Calu3 (cell line): ENCODE measurements around the gene GNAT1. TPM values are rescaled to one million over a fixed set of nuclear protein-coding genes. Genes with fewer than 3 reads are reported as not detected.

Source experiments
- BruUV-seq: library from RNA; stranded (reverse); fragments of 400-500 nt; replicated peaks from 2 replicates; lab custom pipeline; 2021; lab: Mats Ljungman, UMichigan
- CTCF ChIA-PET: fragments of 300-600 bp; sonication (Branson Sonifier 250); formaldehyde crosslinking; loops from one replicate; lab custom pipeline; 2022; ENCODE audit warnings: antibody characterized with exemption; lab: Charles Lee
- DNase-seq: peaks from one replicate; pipeline ENCODE4 v3.0.0; 2022
- H3K27ac Mint-ChIP-seq: one replicate; pipeline ENCODE4 v1.8.0; 2022; ENCODE audit warnings: mixed read lengths; ENCODE audit not compliant: unreplicated experiment
- H3K27me3 Mint-ChIP-seq: one replicate; pipeline ENCODE4 v1.8.0; 2022; ENCODE audit warnings: mixed read lengths; ENCODE audit not compliant: unreplicated experiment
- H3K36me3 Mint-ChIP-seq: one replicate; pipeline ENCODE4 v1.8.0; 2022; ENCODE audit warnings: mild to moderate bottlenecking, moderate library complexity, mixed read lengths; ENCODE audit not compliant: insufficient read depth, unreplicated experiment
- H3K4me1 Mint-ChIP-seq: one replicate; pipeline ENCODE4 v1.8.0; 2022; ENCODE audit warnings: mild to moderate bottlenecking, low read depth, mixed read lengths; ENCODE audit not compliant: unreplicated experiment
- H3K4me3 Mint-ChIP-seq: one replicate; pipeline ENCODE4 v1.8.0; 2022; ENCODE audit warnings: mild to moderate bottlenecking, low read depth, moderate library complexity, mixed read lengths; ENCODE audit not compliant: unreplicated experiment
- H3K9me3 Mint-ChIP-seq: one replicate; pipeline ENCODE4 v1.8.0; 2022; ENCODE audit warnings: low read depth, mixed read lengths; ENCODE audit not compliant: unreplicated experiment
- CTCF ChIP-seq: fragments of 200-600 bp; IDR thresholded peaks from one replicate; pipeline ENCODE4 v1.8.0; 2022; ENCODE audit warnings: antibody characterized with exemption; ENCODE audit not compliant: unreplicated experiment
- intact Hi-C: fragments of 100-400 bp; cut with micrococcal nuclease; formaldehyde crosslinking; loops from one replicate; pipeline ENCODE4 v1.10.0; 2022; ENCODE audit not compliant: unreplicated experiment
- total RNA-seq: library from RNA; stranded (reverse); gene quantifications from 2 replicates; pipeline ENCODE4 v1.2.3, GENCODE V29; 2022

GNAT1 gene
- total RNA-seq, 1 experiment from 2014 or later, result not detected

- no peaks in the 10 kb centered on the region for H3K9me3 Mint-ChIP-seq
- no TSS peak for BruUV-seq
- no peak overlapping the region for H3K4me3 Mint-ChIP-seq
- intact Hi-C loops, result no loop called here
- CTCF ChIA-PET, result no interaction called here
- no peak for DNase-seq
- no peak overlapping the region for H3K27ac Mint-ChIP-seq
- H3K36me3 Mint-ChIP-seq, result no peaks in the 10 kb centered on the region
- H3K27me3 Mint-ChIP-seq, result peaks cover 39% of the 10 kb centered on the region
- no peaks in the 10 kb centered on the region for H3K4me1 Mint-ChIP-seq
- TF ChIP-seq CTCF, result no peak
These were observed 43.5 kb upstream of the GNAT1 start for GRCh38 chr3:50147861-50148260.

- no peak for DNase-seq
- Mint-ChIP-seq H3K4me3 (no peak overlapping the region), H3K9me3 (no peaks in the 10 kb centered on the region), H3K36me3 (peaks cover 7% of the 10 kb centered on the region), H3K4me1 (peaks cover 7% of the 10 kb centered on the region), H3K27ac (no peak overlapping the region), H3K27me3 (peaks cover 55% of the 10 kb centered on the region)
- intact Hi-C loops, result no loop called here
- no TSS peak for BruUV-seq
- CTCF ChIA-PET, result interaction anchor here (0.9 kb wide), 1 partner anchor 12 kb away, joined by 10 read pairs; no protein-coding TSS in a partner anchor
- TF ChIP-seq CTCF, result no peak
These were observed 41.0 kb upstream of the GNAT1 start for GRCh38 chr3:50150404-50150750.

GRCh38 chr3:50150863-50151686 is 40.3 kb upstream of the GNAT1 start:
- TF ChIP-seq CTCF, result no peak
- Mint-ChIP-seq H3K4me1 (peaks cover 11% of the 10 kb centered on the region), H3K9me3 (no peaks in the 10 kb centered on the region), H3K4me3 (no peak overlapping the region), H3K36me3 (peaks cover 13% of the 10 kb centered on the region), H3K27ac (no peak overlapping the region), H3K27me3 (peaks cover 61% of the 10 kb centered on the region)
- CTCF ChIA-PET, result interaction anchor here (0.9 kb wide), 1 partner anchor 12 kb away, joined by 10 read pairs; no protein-coding TSS in a partner anchor
- intact Hi-C loops, result no loop called here
- BruUV-seq, result no TSS peak
- DNase-seq, result no peak

GRCh38 chr3:50151728-50152127 is 39.7 kb upstream of the GNAT1 start:
- TF ChIP-seq CTCF, result no peak
- Mint-ChIP-seq H3K4me3 (no peak overlapping the region), H3K27ac (no peak overlapping the region), H3K9me3 (no peaks in the 10 kb centered on the region), H3K4me1 (peaks cover 14% of the 10 kb centered on the region), H3K36me3 (peaks cover 13% of the 10 kb centered on the region), H3K27me3 (peaks cover 65% of the 10 kb centered on the region)
- CTCF ChIA-PET, result no interaction called here
- no peak for DNase-seq
- intact Hi-C loops, result no loop called here
- no TSS peak for BruUV-seq
